IPS DF 4.7 (cell line): ENCODE results near the gene TCF3.

Experiments
- DNase-seq: peaks from one replicate; pipeline ENCODE4 v3.0.0-alpha.2; 2013; ENCODE audit warnings: low spot score; ENCODE audit errors: extremely low read depth

Gene TCF3

DNA sequence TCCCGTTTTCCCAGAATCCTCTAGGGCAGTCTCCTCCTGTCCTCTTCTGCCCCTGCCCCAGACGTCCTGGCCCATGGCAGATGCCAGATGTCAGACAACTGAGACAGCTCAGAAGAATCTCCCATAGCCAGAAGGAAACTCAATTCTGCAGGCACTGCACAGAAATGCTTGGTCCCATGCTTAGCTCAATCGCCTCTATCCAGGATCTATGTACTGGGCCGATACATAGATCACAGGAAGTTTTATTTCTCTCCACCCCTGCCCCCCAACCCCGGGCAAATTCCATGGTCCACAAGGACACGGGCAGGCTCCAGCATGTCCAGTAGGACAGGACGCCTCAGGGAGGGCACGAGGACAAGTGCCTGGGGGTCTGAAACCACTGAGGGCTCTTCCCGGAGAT, 64.5 kb downstream of the TCF3 start:
- DNase-seq = no peak

DNA sequence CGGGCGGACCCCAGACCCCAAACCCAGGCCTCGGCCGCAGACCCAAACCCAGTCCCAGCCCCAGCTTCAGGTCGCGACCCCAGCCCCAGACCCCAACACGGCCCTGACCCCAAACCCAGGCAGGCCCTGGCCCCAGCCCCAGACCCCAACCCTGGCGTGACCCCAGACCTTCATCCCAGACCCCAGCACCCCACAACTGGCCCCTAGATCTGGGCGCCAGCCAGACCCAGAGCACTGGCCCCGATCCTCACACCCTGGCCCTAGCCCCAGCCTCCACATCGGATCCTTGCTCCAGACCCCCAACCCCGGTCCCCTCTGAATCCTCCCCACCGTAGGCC, 67.2 kb downstream of the TCF3 start:
- no peak for DNase-seq

DNA sequence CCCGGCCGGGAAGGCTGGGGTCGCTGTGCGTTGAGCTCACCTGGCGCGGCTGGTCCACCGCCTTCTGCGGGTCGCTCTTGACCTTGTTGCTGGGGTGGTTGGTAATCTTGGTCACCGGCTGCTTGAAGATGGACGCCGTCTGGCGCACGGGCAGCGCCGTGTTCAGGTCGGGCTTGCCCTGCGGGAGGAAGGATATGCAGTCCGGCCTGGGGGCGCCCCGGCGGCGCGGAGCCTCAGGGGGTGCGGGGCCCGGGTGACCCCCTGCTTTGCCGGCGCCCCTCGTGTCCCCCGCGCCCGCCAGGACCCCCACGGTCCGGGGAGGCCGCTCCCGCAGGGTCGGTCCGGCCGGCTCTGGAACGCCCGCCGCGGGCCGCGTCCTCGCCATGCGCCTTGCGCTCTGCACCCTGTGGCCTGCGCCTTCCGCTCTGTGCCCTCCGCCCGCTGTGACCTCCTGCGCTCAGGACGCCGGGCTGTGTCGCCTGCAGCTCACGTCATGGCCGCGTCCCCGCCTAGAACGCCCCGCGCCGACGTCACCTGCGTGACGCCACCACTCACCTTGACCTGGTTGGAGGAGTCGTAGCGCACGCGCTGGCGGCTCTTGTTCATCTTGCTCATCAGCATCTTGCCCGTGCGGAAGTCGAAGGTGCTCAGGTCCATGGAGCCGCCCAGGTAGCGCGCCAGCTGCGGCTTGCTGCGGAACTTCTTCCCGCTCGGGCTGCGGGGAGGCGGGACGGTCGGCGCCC, 67.7 kb downstream of the TCF3 start:
- DNase-seq = no peak

- no peak for DNase-seq
These were observed 70.2 kb downstream of the TCF3 start for GRCh38 chr19:1582201-1582600.

DNA sequence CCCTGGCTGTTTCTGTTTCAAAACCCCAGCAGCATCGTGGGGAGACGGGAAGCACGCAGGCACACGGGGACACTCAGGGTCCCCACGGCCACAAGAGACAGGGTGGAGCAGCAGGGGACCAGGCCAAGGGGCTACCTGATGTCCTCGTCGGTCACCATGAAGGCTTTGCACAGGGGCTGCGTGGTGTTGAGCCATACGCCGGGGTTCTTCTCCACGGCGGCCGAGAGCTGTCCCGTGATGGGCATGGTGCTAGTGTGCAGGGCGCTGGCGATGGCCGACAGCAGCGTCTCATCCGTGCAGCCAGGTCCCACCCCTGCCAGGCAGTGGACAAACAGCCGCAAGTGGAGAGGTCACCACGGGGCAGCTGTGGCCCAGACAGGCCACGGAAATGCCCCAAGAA, 71.5 kb downstream of the TCF3 start:
- DNase-seq = no peak

DNA sequence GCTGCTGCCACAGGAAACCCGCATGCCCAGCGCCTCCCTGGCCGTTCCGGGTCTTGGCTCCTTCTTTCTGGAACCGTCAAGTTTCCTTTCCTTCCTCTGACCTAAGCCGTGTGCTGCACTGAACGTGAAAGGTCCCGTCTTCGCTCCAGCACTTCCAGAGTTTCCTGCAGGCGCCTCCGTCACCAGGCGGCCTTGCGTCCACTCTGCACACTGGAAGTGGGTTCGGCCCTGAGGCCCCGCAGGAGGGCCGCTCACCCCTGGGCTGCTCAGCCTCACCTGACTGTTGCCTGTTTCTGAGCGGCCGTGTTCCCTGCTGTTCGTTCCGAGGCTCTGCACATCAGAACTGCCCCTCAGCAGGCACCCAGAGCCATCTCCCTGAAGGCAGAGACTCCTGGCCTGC, 72.0 kb downstream of the TCF3 start:
- DNase-seq = no peak

DNA sequence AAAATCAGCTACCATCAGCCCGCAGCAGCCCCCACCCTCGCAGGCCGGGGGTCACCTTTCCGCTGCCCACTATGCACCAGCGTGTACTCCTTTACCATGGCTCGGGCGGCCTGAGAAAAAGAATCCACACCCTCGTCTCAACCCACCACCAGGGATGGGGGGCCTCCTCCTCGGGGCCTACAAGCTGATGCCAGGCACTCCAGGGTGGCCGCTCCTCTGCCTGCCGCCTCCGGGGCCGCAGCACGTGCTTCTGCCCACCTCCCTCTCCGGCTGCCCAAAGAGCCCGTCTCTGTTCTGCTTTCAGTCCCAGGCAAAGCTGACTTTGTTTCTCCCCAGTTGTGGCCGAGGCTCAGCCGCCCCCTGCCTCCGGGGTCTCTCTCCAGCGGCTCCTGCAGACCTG, 73.2 kb downstream of the TCF3 start:
- no peak for DNase-seq

- no peak for DNase-seq
These were observed 74.3 kb downstream of the TCF3 start for GRCh38 chr19:1577929-1578618.

- no peak for DNase-seq
These were observed 75.1 kb downstream of the TCF3 start for GRCh38 chr19:1577090-1577928.

GRCh38 chr19:1576242-1577089, 75.9 kb downstream of the TCF3 start:
- no peak for DNase-seq

DNA sequence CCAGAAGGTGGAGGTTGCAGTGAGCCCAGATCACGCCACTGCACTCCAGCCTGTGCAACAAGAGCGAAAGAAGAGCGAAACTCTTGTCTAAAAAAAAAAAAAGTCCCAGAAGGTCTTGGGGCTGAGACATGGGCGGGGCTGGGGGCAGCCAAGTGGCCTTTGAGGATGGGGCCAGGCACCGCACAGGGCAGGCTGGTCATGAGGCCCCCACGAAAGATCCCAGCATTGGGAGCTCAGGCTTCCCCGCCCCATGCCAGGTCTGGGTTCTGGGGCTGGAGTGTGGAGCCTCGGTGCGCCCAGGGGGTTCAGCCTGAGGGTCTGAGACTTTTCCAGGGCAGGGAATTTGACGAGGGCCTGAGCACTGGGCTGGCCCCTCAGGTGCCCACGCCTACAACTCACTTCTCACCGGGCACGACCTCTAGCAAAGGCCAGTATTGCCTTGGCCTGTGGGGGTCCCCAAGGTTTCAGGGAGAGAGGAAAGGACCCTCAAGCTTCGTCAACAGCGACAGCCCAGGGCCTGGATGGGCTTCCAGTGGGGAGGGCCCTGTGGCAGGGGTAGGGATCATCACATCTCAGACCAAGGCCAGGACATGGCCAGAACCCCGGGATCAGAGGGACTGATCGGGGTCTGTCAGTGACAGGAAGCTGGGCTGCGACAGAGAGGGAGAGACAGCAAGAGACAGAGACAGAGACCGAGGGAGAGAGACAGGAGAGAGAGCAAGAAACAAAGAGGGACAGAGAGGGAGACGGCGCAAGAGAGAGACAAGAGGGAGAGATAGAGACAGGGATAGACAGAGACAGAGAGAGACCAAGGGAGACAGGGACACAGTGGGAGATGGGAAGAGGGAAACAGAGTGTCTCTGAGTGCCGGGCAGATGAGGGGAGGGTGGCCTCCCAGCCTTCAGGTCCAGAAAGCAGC, 76.8 kb downstream of the TCF3 start:
- no peak for DNase-seq

DNA sequence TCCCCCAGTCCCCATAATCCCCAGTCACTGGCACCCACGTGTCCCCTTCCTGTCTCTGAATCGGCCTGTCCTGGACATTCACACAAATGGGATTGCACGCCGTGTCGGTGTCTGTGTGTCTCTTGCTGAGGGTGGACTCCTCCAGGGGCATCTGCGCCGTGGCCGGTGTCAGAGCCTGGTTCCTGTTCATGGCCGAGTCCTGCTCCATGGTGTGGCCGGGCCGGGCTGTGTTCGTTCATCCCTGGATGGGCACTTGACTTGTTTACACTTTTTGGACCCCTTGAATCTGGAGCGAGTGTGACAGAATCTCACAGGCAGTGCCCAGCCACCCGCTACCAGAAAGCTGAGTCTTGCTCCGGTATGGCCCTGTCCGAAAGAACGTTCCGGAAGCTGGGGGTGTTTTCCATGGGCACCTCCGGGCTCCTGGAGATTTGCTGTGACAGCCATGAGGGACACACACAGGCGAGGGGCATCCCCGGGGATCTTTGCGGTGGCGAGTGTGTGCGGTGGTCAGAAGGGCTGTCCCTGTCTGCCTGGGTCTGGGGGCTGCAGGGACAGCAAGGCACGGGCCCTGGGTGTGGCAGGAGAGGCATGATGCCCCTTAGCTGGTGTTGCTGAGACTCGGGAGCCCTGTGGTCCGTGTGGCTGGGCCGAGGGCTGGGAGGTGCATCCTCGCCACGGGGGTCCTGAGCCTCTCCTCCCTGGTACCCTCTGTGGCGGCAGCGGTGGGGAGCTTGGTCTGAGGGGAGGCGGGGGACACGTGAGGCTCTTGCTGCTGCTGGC, 77.9 kb downstream of the TCF3 start:
- no peak for DNase-seq

- no peak for DNase-seq
These were observed 79.6 kb downstream of the TCF3 start for GRCh38 chr19:1572795-1573194.

GRCh38 chr19:1571358-1571757, 81.1 kb downstream of the TCF3 start:
- DNase-seq = no peak

- no peak for DNase-seq
These were observed 81.6 kb downstream of the TCF3 start for GRCh38 chr19:1570836-1571235.

DNA sequence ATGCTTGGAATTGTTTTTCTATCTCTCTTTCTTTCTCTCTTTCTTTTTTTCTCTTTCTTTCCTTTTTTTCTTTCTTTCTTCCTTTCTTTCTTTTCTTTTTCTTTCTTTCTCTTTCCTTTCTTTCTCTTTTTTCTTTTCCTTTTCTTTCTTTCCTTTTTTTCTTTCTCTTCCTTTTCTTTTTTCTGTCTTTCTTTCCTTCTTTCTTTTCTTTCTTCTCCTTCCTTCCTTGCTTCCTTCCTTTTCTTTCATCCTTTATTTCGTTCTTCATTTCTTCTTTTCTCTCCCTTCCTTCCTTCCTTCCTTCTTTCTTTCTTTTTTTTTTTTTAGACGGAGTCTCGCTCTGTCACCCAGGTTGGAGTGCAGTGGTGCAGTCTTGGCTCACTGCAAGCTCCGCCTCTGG, 82.4 kb downstream of the TCF3 start:
- DNase-seq = no peak

GRCh38 chr19:1568320-1569019, 83.9 kb downstream of the TCF3 start, which contains the start of gene MEX3D:
MEX3D (minus strand) TSS chr19:1568325; CDS start chr19:1568058, 267 bp downstream.
- no peak for DNase-seq

DNA sequence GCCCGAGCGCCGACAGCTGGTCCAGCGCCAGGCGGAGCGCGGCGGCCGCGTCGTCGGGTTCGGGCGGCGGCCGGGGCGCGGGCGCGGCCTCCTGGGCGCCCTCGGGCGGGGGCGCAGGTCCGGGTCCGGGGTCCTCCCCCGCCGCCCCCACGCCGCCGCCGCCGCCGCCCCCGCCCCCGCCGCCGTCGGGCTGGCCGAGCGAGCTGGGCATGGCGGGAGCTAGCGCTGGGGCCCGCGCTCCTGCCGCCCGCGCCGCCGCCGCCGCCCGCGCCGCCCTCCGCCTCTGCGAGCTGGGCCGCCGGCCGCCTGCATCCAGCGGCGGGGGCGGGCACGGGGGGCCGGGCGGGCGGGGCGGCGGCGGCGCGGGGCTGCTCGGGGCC, 84.6 kb downstream of the TCF3 start:
- no peak for DNase-seq
